ENCODE results near the gene APOBEC4.
A peak's percentile ranks its signal among the peaks of the same experiment; 100 is the strongest.

APOBEC4 gene

GRCh38 chr1:183673605-183674323 is 20.6 kb upstream of the APOBEC4 start:
- no peak for DNase-seq (ENCODE audit: extremely low spot score)
- ChIA-PET POLR2A (no interaction called here), CTCF (interaction anchor here (0.7 to 3.4 kb wide), 2 partner anchors 11 to 24 kb away, joined by 4 to 17 read pairs; no protein-coding TSS in a partner anchor)
- no peak for TF ChIP-seq FOXA1 (IDR thresholded peaks at IDR 0.05)
- no peak for TF ChIP-seq HDGF (IDR thresholded peaks at IDR 0.05; ENCODE audit: borderline replicate concordance)
- TF ChIP-seq ZNF384 (IDR thresholded peaks at IDR 0.05): no peak
- no peak for TF ChIP-seq PKNOX1 (IDR thresholded peaks at IDR 0.05)
- TF ChIP-seq FOXK2 (IDR thresholded peaks at IDR 0.05): no peak
- no peak for TF ChIP-seq LEF1 (IDR thresholded peaks at IDR 0.05; ENCODE audit: borderline replicate concordance)
- TF ChIP-seq TARDBP (IDR thresholded peaks at IDR 0.05): no peak
- TF ChIP-seq FOXM1 (IDR thresholded peaks at IDR 0.05; ENCODE audit: borderline replicate concordance): no peak
- no peak for TF ChIP-seq NFRKB (IDR thresholded peaks at IDR 0.05)
- TF ChIP-seq L3MBTL2 (conservative IDR thresholded peaks at IDR 0.05): no peak
- TF ChIP-seq ELF4 (IDR thresholded peaks at IDR 0.05): no peak
- no peak for TF ChIP-seq ARNT (IDR thresholded peaks at IDR 0.05)
- no peak for TF ChIP-seq SP1 (IDR thresholded peaks at IDR 0.05)
- TF ChIP-seq SUZ12 (IDR thresholded peaks at IDR 0.05): no peak
- TF ChIP-seq BHLHE40 (IDR thresholded peaks at IDR 0.05; ENCODE audit: borderline replicate concordance): no peak
- no peak for TF ChIP-seq CTBP1 (IDR thresholded peaks at IDR 0.05; ENCODE audit: borderline replicate concordance)

DNA sequence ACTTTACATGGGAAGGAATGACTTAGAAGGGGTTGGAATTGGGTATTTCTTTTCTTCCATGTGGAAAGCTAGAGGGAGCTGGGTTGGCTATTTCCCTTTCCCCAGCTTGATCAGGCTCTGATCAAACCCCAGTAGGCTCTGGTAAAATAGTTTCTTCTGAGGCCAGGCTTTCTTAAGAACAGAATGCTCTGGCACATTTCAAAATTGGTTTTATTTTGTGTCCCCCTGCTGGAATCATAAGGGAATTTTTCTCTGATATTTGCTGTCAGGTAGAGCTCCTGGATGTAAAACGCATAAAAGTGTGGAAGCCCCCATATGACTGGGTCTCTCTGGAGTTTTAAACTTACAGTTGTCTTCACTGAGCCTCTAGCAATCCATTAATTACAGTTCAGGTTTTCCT is 17.1 kb upstream of the APOBEC4 start:
- POLR2A ChIA-PET: no interaction called here
- CTCF ChIA-PET: no interaction called here
- TF ChIP-seq LEF1 (IDR thresholded peaks at IDR 0.05; ENCODE audit: borderline replicate concordance) (no peak), ARNT (IDR thresholded peaks at IDR 0.05) (no peak), CTBP1 (IDR thresholded peaks at IDR 0.05; ENCODE audit: borderline replicate concordance) (no peak), TARDBP (IDR thresholded peaks at IDR 0.05) (no peak), PKNOX1 (IDR thresholded peaks at IDR 0.05) (no peak), SP1 (IDR thresholded peaks at IDR 0.05) (no peak), ZNF384 (IDR thresholded peaks at IDR 0.05) (no peak), BHLHE40 (IDR thresholded peaks at IDR 0.05; ENCODE audit: borderline replicate concordance) (no peak), SUZ12 (IDR thresholded peaks at IDR 0.05) (no peak), ELF4 (IDR thresholded peaks at IDR 0.05) (no peak), NFRKB (IDR thresholded peaks at IDR 0.05) (no peak), L3MBTL2 (conservative IDR thresholded peaks at IDR 0.05) (no peak), FOXK2 (IDR thresholded peaks at IDR 0.05) (no peak), HDGF (IDR thresholded peaks at IDR 0.05; ENCODE audit: borderline replicate concordance) (no peak), FOXM1 (IDR thresholded peaks at IDR 0.05; ENCODE audit: borderline replicate concordance) (no peak), FOXA1 (IDR thresholded peaks at IDR 0.05) (no peak)
- no peak for DNase-seq (ENCODE audit: extremely low spot score)

GRCh38 chr1:183656355-183656754 is 3.2 kb upstream of the APOBEC4 start:
- ChIA-PET POLR2A (interaction anchor here (1.0 kb wide), 1 partner anchor 28 kb away, joined by 3 read pairs; no protein-coding TSS in a partner anchor), CTCF (interaction anchor here (2.1 kb wide), 2 partner anchors 10 to 260 kb away, joined by 15 to 36 read pairs; no protein-coding TSS in a partner anchor)
- TF ChIP-seq PKNOX1 (IDR thresholded peaks at IDR 0.05) (no peak), ARNT (IDR thresholded peaks at IDR 0.05) (no peak), ELF4 (IDR thresholded peaks at IDR 0.05) (no peak), TARDBP (IDR thresholded peaks at IDR 0.05) (no peak), HDGF (IDR thresholded peaks at IDR 0.05; ENCODE audit: borderline replicate concordance) (no peak)
- DNase-seq (ENCODE audit: extremely low spot score): no peak

DNA sequence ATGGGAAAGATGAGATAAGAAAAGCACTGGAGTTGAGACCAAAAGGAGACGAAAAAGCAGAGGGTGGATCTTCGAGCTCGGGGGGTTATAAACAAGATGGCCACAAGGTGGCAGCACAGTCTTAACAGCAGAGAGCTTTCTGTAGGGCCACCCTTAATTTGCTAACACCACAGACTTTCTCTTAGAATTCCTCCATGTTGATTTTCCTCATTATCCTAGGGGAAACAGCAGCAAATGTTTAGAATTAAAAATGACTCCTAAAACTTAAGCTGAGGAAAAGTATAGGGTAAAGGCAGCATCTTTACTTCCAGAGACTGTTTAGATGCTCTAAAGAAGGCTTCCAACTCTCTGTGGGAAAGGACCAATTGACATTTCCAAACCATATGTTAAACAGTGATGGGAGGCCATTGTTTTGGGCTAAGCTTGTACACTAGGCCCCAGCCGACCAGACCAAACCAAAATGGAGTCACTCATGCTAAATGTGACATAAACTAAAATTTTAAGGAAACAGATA is 2.5 kb upstream of the APOBEC4 start:
- peak; percentile 83 for DNase-seq (ENCODE audit: extremely low spot score)
- ChIA-PET CTCF (interaction anchor here (0.9 to 2.4 kb wide), 8 partner anchors 9 to 567 kb away, joined by 3 to 36 read pairs (median 4); no protein-coding TSS in a partner anchor), POLR2A (interaction anchor here (1.0 to 1.1 kb wide), 2 partner anchors 29 to 260 kb away, joined by 3 read pairs; no protein-coding TSS in a partner anchor)
- TF ChIP-seq FOXM1 (IDR thresholded peaks at IDR 0.05; ENCODE audit: borderline replicate concordance) (no peak), NFRKB (IDR thresholded peaks at IDR 0.05) (no peak), SUZ12 (IDR thresholded peaks at IDR 0.05) (no peak), SP1 (IDR thresholded peaks at IDR 0.05) (no peak), CTBP1 (IDR thresholded peaks at IDR 0.05; ENCODE audit: borderline replicate concordance) (no peak)

DNA sequence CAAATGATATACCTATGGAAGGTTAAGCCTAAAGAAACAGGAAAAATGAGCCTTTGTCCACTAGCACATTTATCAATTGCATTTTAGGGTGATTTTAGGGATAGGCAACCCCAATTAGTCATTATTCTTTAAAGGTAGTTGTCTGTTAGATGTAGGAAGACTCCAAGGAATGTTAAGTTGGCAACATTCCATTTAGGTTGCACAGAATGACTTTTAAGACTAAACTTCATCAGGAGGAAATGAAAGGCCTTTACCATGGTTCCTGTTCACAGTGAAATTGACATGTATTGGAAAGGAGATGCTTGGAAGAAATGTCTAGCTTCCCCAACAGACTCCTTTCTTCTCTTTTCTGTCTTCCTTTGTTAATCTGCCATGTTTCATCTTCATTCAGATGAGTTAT is 1.6 kb upstream of the APOBEC4 start:
- ChIA-PET POLR2A (interaction anchor here (1.1 kb wide), 1 partner anchor 261 kb away, joined by 3 read pairs; no protein-coding TSS in a partner anchor), CTCF (interaction anchor here (0.9 to 2.4 kb wide), 8 partner anchors 9 to 568 kb away, joined by 3 to 36 read pairs (median 4); no protein-coding TSS in a partner anchor)
- DNase-seq (ENCODE audit: extremely low spot score): no peak
- TF ChIP-seq FOXK2 (IDR thresholded peaks at IDR 0.05) (no peak), ARNT (IDR thresholded peaks at IDR 0.05) (no peak), L3MBTL2 (conservative IDR thresholded peaks at IDR 0.05) (no peak), PKNOX1 (IDR thresholded peaks at IDR 0.05) (no peak), CTBP1 (IDR thresholded peaks at IDR 0.05; ENCODE audit: borderline replicate concordance) (no peak), TARDBP (IDR thresholded peaks at IDR 0.05) (no peak), NFRKB (IDR thresholded peaks at IDR 0.05) (no peak), FOXA1 (IDR thresholded peaks at IDR 0.05) (no peak), LEF1 (IDR thresholded peaks at IDR 0.05; ENCODE audit: borderline replicate concordance) (no peak), FOXM1 (IDR thresholded peaks at IDR 0.05; ENCODE audit: borderline replicate concordance) (no peak)
